ENCODE measurements around the gene IL11RA.

The IL11RA gene

GRCh38 chr9:34651876-34652601 is at the start of gene IL11RA:
Gene IL11RA, plus strand, starts transcription at chr9:34652185. Its CDS starts 3,033 bp downstream, at chr9:34655218.
- peak; percentile 73 for DNase-seq

GRCh38 chr9:34603610-34604231 is 48.3 kb upstream of the IL11RA start:
- peak; percentile 97 for DNase-seq

DNA sequence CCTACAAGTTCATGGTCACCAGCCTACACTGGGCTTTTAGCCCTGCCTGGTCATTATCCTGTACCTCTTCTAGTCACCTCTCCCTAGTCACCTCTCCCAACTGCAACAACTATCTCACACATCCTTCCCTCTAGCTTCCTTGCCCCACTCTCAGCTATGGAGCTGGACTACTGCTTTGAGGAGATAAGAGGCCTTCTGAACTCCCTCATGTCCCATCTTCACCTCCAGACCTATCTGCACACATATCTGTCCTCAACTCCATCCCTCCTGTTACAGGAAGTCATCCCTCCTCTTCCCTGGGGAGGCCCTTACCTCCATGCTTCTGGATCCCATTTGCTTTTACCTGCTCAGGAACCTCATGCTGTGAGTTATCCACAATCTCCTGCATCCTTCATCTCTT is 45.8 kb upstream of the IL11RA start:
- no peak for DNase-seq

- no peak for DNase-seq
Measured at GRCh38 chr9:34606905-34607304, 45.1 kb upstream of the IL11RA start.

- no peak for DNase-seq
Measured at GRCh38 chr9:34607331-34607730, 44.7 kb upstream of the IL11RA start.

- DNase-seq = no peak
Measured at GRCh38 chr9:34610434-34611206, 41.4 kb upstream of the IL11RA start.

- no peak for DNase-seq
Measured at GRCh38 chr9:34611251-34611810, 40.7 kb upstream of the IL11RA start.

DNA sequence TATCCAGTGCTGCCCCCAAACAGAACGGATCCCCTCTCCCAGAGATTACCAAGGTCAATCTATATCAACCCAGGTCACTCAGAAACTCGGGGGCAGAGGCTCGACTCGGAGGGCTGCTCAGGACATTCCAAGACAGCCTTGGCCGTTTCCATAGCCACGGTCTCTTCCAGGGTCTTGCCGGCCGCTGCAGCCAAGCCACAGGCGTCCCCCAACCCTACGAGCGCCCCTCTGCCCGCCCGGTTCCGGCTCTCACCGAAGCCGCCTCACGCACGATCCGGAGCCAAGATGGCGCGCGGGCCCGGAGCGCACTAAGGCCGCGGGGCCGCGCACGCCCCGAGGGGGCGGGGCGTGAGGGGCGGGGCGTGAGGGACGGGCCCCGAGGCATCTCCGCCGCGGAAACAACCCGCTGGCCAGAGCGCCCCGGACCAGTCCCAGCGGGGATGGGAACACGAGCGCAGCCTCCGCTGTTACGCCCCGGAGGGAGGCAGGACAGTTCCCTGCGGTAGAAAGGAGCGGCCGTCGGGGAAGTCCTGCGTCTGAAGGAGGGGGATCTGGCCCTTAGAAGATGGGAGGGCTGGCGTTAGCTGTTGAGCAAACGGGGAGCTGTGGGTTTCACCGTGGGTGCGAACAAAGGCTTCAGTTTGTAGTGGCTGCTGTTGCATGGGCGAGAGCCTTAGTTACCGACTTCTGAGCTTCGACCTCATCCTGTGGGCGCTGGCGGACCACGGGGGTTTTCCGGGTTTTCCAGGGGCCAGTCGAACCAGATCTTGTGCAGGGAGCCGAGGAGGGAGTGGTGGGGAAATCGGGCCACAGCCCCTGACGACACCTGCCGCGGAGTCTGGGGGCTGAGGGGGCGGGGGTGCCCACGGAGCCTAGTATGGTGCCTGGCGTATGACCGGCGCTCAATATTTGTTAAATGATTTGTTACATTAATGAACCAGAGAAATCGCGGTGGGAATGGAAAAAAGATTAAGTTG is 39.9 kb upstream of the IL11RA start, which contains the start of gene RPP25L:
RPP25L (minus strand) TSS at position 287 of the 977 bp plus-strand sequence. CDS start 801 bp downstream, outside the sequence.
- peak; percentile 96 for DNase-seq

GRCh38 chr9:34612788-34613390 is 39.1 kb upstream of the IL11RA start:
- peak; percentile 95 for DNase-seq

GRCh38 chr9:34615132-34615531 is 36.9 kb upstream of the IL11RA start:
- DNase-seq = no peak

DNA sequence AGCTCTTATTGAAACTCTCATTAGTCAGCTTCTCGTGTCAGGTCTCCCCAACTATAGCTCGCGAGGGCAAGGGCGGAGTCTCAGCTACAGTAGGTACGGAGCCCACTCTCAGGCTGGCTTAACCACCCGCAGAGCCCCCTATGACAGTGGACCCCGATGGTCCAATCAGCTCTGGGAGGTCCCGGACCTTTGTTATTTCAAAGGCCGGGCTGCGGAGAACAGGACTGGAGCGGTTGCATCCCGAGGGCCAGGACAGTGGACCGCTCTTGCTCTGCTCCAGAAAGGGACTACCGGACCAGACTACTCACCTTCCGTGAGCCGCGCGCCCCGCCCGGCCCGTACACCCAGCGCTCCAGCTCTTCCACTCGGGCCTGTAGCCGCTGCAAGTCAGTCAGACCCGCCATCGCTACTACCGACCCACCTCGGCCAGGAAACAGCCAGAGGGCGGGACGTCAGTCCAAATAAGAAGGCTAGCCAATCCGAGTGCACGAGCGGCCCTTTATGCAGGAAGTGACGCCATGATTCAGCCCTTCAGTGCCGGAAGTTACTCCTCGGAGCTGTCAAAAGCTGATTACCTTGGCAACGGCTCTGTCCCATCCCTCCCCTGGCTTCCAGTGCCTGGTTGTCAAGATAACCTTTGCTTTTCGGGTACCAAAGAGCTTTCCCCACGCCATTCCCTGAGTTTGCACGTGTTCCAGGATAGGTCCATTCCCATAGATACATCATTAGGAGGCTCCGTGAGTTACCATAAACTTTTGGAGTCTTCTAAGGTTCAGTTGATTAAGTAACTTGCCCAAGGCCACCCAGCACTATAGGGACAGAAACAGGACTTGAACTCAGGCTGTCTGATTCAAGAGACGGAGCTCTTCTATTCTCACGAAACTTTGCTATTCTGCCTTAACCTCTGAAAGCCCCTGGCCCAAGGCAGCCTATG is 31.7 kb upstream of the IL11RA start, which contains the start of gene DCTN3:
DCTN3 (minus strand) TSS at position 435 of the 934 bp plus-strand sequence; CDS start at position 404, 31 bp downstream.
- DNase-seq = peak; percentile 97

GRCh38 chr9:34623374-34624235 is 28.4 kb upstream of the IL11RA start:
- peak; percentile 35 for DNase-seq

DNA sequence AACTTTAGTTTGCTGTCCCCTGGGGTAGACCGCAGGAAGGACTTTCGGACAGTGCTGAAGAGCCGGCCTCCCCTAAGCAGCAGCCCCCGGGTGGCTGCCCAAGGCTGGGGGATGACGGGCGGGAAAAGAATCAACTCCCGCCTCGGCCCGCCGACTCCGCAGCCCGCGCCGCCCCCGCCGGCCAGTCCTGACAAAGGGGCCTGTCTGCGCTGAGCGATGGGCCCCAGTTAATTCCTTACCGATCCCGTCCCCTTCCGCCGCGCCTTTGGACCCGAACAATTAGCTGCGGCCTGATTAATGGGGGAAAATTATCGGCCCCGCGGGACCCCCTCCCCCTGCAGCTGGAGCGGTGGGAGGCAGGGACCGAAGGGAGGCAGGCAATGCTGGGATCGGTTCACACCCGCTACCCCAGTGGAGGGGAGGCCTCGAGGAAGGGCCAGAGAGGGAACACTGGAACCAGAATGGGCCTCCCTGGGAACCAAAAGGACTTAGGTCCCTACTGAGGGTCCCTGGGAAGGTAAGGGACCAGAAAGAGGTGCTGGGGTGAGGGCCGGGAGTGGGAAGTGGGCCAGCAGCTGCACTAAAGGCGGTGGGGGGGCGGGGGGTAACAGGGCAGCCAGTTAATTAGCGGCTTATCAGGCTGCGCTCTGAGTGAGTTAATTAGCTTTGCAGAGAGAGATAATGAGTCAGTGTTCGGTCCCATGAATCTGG is 27.4 kb upstream of the IL11RA start:
- peak; percentile 54 for DNase-seq

- DNase-seq = no peak
Measured at GRCh38 chr9:34625186-34625486, 26.8 kb upstream of the IL11RA start.

GRCh38 chr9:34627716-34628655 is 24.0 kb upstream of the IL11RA start:
- DNase-seq = no peak

- DNase-seq = peak; percentile 47
Measured at GRCh38 chr9:34628656-34629490, 23.1 kb upstream of the IL11RA start, which contains the start of gene ARID3C. Gene ARID3C, minus strand, starts transcription at chr9:34629066. Its CDS starts 1,052 bp downstream, at chr9:34628014.

DNA sequence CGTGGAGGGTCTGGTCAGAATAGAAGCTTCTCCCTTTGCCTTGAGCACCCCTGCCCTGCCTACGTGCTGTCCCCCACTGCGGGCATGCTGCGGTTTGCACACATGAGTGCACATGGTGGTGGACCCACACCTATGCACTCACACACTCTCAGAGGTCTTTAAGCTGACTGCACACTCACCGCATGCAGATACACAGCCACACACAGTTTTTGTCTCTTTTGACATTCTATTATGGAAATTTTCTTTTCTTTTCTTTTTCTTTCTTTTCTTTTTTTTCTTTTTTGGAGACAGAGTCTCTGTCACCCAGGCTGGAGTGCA is 22.5 kb upstream of the IL11RA start:
- DNase-seq = no peak

Measured in eye (tissue), 1 donor.